ENCODE measurements around the gene VPS45.

The VPS45 gene

GRCh38 chr1:150068109-150068435, 496 bp downstream of the VPS45 start:
- H3K4me3 ChIP-seq (ENCODE audit: low read length in 2 of 2) = peak overlapping the region; percentile 83 to 99
- H3K4me1 ChIP-seq (ENCODE audit: control insufficient read depth in 2 of 2, insufficient read depth in 2 of 2, low read length in 2 of 2) = peaks cover 0 to 2% of the 10 kb centered on the region in 2 donors
- peak overlapping the region; percentile 92 to 95 for H3K27ac ChIP-seq (ENCODE audit: low read depth in 2 of 2, low read length in 2 of 2)
- no peaks in the 10 kb centered on the region for H3K9me3 ChIP-seq (ENCODE audit: control insufficient read depth in 2 of 2, low read length in 2 of 2)
- H3K27me3 ChIP-seq (ENCODE audit: control insufficient read depth in 2 of 2, insufficient read depth in 2 of 2, low read length in 2 of 2) = no peaks in the 10 kb centered on the region
- peaks cover 0 to 3% of the 10 kb centered on the region in 2 donors for H3K36me3 ChIP-seq (ENCODE audit: control insufficient read depth in 2 of 2, insufficient read depth in 2 of 2, low read length in 2 of 2)
- peak overlapping the region; percentile 84 to 99 for H3K9ac ChIP-seq (ENCODE audit: low read depth in 1 of 2, low read length in 2 of 2)

- no peaks in the 10 kb centered on the region for H3K9me3 ChIP-seq (ENCODE audit: control insufficient read depth in 2 of 2, low read length in 2 of 2)
- H3K4me1 ChIP-seq (ENCODE audit: control insufficient read depth in 2 of 2, insufficient read depth in 2 of 2, low read length in 2 of 2) = peaks cover 0 to 2% of the 10 kb centered on the region in 2 donors
- no peak overlapping the region for H3K27ac ChIP-seq (ENCODE audit: low read depth in 2 of 2, low read length in 2 of 2)
- H3K27me3 ChIP-seq (ENCODE audit: control insufficient read depth in 2 of 2, insufficient read depth in 2 of 2, low read length in 2 of 2) = no peaks in the 10 kb centered on the region
- no peak overlapping the region for H3K4me3 ChIP-seq (ENCODE audit: low read length in 2 of 2)
- H3K9ac ChIP-seq (ENCODE audit: low read depth in 1 of 2, low read length in 2 of 2) = no peak overlapping the region
- peaks cover 3 to 4% of the 10 kb centered on the region in 2 donors for H3K36me3 ChIP-seq (ENCODE audit: control insufficient read depth in 2 of 2, insufficient read depth in 2 of 2, low read length in 2 of 2)
Observed at GRCh38 chr1:150069923-150070322, 2.3 kb downstream of the VPS45 start.

- peaks cover 14 to 17% of the 10 kb centered on the region in 2 donors for H3K36me3 ChIP-seq (ENCODE audit: control insufficient read depth in 2 of 2, insufficient read depth in 2 of 2, low read length in 2 of 2)
- H3K9ac ChIP-seq (ENCODE audit: low read depth in 1 of 2, low read length in 2 of 2) = no peak overlapping the region
- H3K27ac ChIP-seq (ENCODE audit: low read depth in 2 of 2, low read length in 2 of 2) = no peak overlapping the region
- H3K27me3 ChIP-seq (ENCODE audit: control insufficient read depth in 2 of 2, insufficient read depth in 2 of 2, low read length in 2 of 2) = no peaks in the 10 kb centered on the region
- no peak overlapping the region for H3K4me3 ChIP-seq (ENCODE audit: low read length in 2 of 2)
- no peaks in the 10 kb centered on the region for H3K4me1 ChIP-seq (ENCODE audit: control insufficient read depth in 2 of 2, insufficient read depth in 2 of 2, low read length in 2 of 2)
- no peaks in the 10 kb centered on the region for H3K9me3 ChIP-seq (ENCODE audit: control insufficient read depth in 2 of 2, low read length in 2 of 2)
Observed at GRCh38 chr1:150072959-150073358, 5.4 kb downstream of the VPS45 start.

GRCh38 chr1:150073516-150073915, 5.9 kb downstream of the VPS45 start:
- H3K4me1 ChIP-seq (ENCODE audit: control insufficient read depth in 2 of 2, insufficient read depth in 2 of 2, low read length in 2 of 2) = no peaks in the 10 kb centered on the region
- peaks cover 14 to 17% of the 10 kb centered on the region in 2 donors for H3K36me3 ChIP-seq (ENCODE audit: control insufficient read depth in 2 of 2, insufficient read depth in 2 of 2, low read length in 2 of 2)
- H3K27ac ChIP-seq (ENCODE audit: low read depth in 2 of 2, low read length in 2 of 2) = no peak overlapping the region

GRCh38 chr1:150076066-150076465, 8.5 kb downstream of the VPS45 start:
- Histone ChIP-seq H3K4me1 (ENCODE audit: control insufficient read depth in 2 of 2, insufficient read depth in 2 of 2, low read length in 2 of 2) (no peaks in the 10 kb centered on the region), H3K27me3 (ENCODE audit: control insufficient read depth in 2 of 2, insufficient read depth in 2 of 2, low read length in 2 of 2) (no peaks in the 10 kb centered on the region), H3K36me3 (ENCODE audit: control insufficient read depth in 2 of 2, insufficient read depth in 2 of 2, low read length in 2 of 2) (peaks cover 20 to 21% of the 10 kb centered on the region in 2 donors), H3K9ac (ENCODE audit: low read depth in 1 of 2, low read length in 2 of 2) (no peak overlapping the region), H3K9me3 (ENCODE audit: control insufficient read depth in 2 of 2, low read length in 2 of 2) (no peaks in the 10 kb centered on the region), H3K27ac (ENCODE audit: low read depth in 2 of 2, low read length in 2 of 2) (no peak overlapping the region), H3K4me3 (ENCODE audit: low read length in 2 of 2) (no peak overlapping the region)

More at GRCh38 chr1:150073516-150073915, 5.9 kb downstream of the VPS45 start:
- H3K27me3 ChIP-seq (ENCODE audit: control insufficient read depth in 2 of 2, insufficient read depth in 2 of 2, low read length in 2 of 2) = no peaks in the 10 kb centered on the region
- H3K9me3 ChIP-seq (ENCODE audit: control insufficient read depth in 2 of 2, low read length in 2 of 2) = no peaks in the 10 kb centered on the region
- no peak overlapping the region for H3K9ac ChIP-seq (ENCODE audit: low read depth in 1 of 2, low read length in 2 of 2)
- H3K4me3 ChIP-seq (ENCODE audit: low read length in 2 of 2) = no peak overlapping the region

- Histone ChIP-seq H3K9ac (ENCODE audit: low read depth in 1 of 2, low read length in 2 of 2) (no peak overlapping the region), H3K27me3 (ENCODE audit: control insufficient read depth in 2 of 2, insufficient read depth in 2 of 2, low read length in 2 of 2) (no peaks in the 10 kb centered on the region), H3K27ac (ENCODE audit: low read depth in 2 of 2, low read length in 2 of 2) (no peak overlapping the region), H3K36me3 (ENCODE audit: control insufficient read depth in 2 of 2, insufficient read depth in 2 of 2, low read length in 2 of 2) (peaks cover 27% of the 10 kb centered on the region in 2 donors), H3K9me3 (ENCODE audit: control insufficient read depth in 2 of 2, low read length in 2 of 2) (no peaks in the 10 kb centered on the region), H3K4me3 (ENCODE audit: low read length in 2 of 2) (no peak overlapping the region), H3K4me1 (ENCODE audit: control insufficient read depth in 2 of 2, insufficient read depth in 2 of 2, low read length in 2 of 2) (no peaks in the 10 kb centered on the region)
Observed at GRCh38 chr1:150076985-150077384, 9.4 kb downstream of the VPS45 start.

- Histone ChIP-seq H3K9me3 (ENCODE audit: control insufficient read depth in 2 of 2, low read length in 2 of 2) (no peaks in the 10 kb centered on the region), H3K27me3 (ENCODE audit: control insufficient read depth in 2 of 2, insufficient read depth in 2 of 2, low read length in 2 of 2) (no peaks in the 10 kb centered on the region), H3K4me1 (ENCODE audit: control insufficient read depth in 2 of 2, insufficient read depth in 2 of 2, low read length in 2 of 2) (no peaks in the 10 kb centered on the region), H3K27ac (ENCODE audit: low read depth in 2 of 2, low read length in 2 of 2) (no peak overlapping the region), H3K4me3 (ENCODE audit: low read length in 2 of 2) (no peak overlapping the region), H3K36me3 (ENCODE audit: control insufficient read depth in 2 of 2, insufficient read depth in 2 of 2, low read length in 2 of 2) (peaks cover 40 to 44% of the 10 kb centered on the region in 2 donors), H3K9ac (ENCODE audit: low read depth in 1 of 2, low read length in 2 of 2) (no peak overlapping the region)
Observed at GRCh38 chr1:150080784-150081183, 13.2 kb downstream of the VPS45 start.

- Histone ChIP-seq H3K27ac (ENCODE audit: low read depth in 2 of 2, low read length in 2 of 2) (no peak overlapping the region), H3K27me3 (ENCODE audit: control insufficient read depth in 2 of 2, insufficient read depth in 2 of 2, low read length in 2 of 2) (no peaks in the 10 kb centered on the region), H3K9ac (ENCODE audit: low read depth in 1 of 2, low read length in 2 of 2) (no peak overlapping the region), H3K4me1 (ENCODE audit: control insufficient read depth in 2 of 2, insufficient read depth in 2 of 2, low read length in 2 of 2) (no peaks in the 10 kb centered on the region), H3K4me3 (ENCODE audit: low read length in 2 of 2) (no peak overlapping the region), H3K36me3 (ENCODE audit: control insufficient read depth in 2 of 2, insufficient read depth in 2 of 2, low read length in 2 of 2) (peaks cover 34 to 38% of the 10 kb centered on the region in 2 donors), H3K9me3 (ENCODE audit: control insufficient read depth in 2 of 2, low read length in 2 of 2) (no peaks in the 10 kb centered on the region)
Observed at GRCh38 chr1:150082494-150082893, 14.9 kb downstream of the VPS45 start.

GRCh38 chr1:150083907-150084306, 16.3 kb downstream of the VPS45 start:
- Histone ChIP-seq H3K4me1 (ENCODE audit: control insufficient read depth in 2 of 2, insufficient read depth in 2 of 2, low read length in 2 of 2) (no peaks in the 10 kb centered on the region), H3K36me3 (ENCODE audit: control insufficient read depth in 2 of 2, insufficient read depth in 2 of 2, low read length in 2 of 2) (peaks cover 30 to 39% of the 10 kb centered on the region in 2 donors), H3K9me3 (ENCODE audit: control insufficient read depth in 2 of 2, low read length in 2 of 2) (no peaks in the 10 kb centered on the region), H3K4me3 (ENCODE audit: low read length in 2 of 2) (no peak overlapping the region), H3K27me3 (ENCODE audit: control insufficient read depth in 2 of 2, insufficient read depth in 2 of 2, low read length in 2 of 2) (no peaks in the 10 kb centered on the region), H3K27ac (ENCODE audit: low read depth in 2 of 2, low read length in 2 of 2) (no peak overlapping the region), H3K9ac (ENCODE audit: low read depth in 1 of 2, low read length in 2 of 2) (no peak overlapping the region)

GRCh38 chr1:150085406-150085805, 17.8 kb downstream of the VPS45 start:
- H3K27me3 ChIP-seq (ENCODE audit: control insufficient read depth in 2 of 2, insufficient read depth in 2 of 2, low read length in 2 of 2) = no peaks in the 10 kb centered on the region
- H3K4me3 ChIP-seq (ENCODE audit: low read length in 2 of 2) = no peak overlapping the region
- no peaks in the 10 kb centered on the region for H3K4me1 ChIP-seq (ENCODE audit: control insufficient read depth in 2 of 2, insufficient read depth in 2 of 2, low read length in 2 of 2)
- H3K9me3 ChIP-seq (ENCODE audit: control insufficient read depth in 2 of 2, low read length in 2 of 2) = no peaks in the 10 kb centered on the region
- H3K9ac ChIP-seq (ENCODE audit: low read depth in 1 of 2, low read length in 2 of 2) = no peak overlapping the region
- no peak overlapping the region for H3K27ac ChIP-seq (ENCODE audit: low read depth in 2 of 2, low read length in 2 of 2)
- H3K36me3 ChIP-seq (ENCODE audit: control insufficient read depth in 2 of 2, insufficient read depth in 2 of 2, low read length in 2 of 2) = peaks cover 31 to 39% of the 10 kb centered on the region in 2 donors

- H3K4me1 ChIP-seq (ENCODE audit: control insufficient read depth in 2 of 2, insufficient read depth in 2 of 2, low read length in 2 of 2) = no peaks in the 10 kb centered on the region
- H3K4me3 ChIP-seq (ENCODE audit: low read length in 2 of 2) = no peak overlapping the region
- H3K9me3 ChIP-seq (ENCODE audit: control insufficient read depth in 2 of 2, low read length in 2 of 2) = no peaks in the 10 kb centered on the region
- no peaks in the 10 kb centered on the region for H3K27me3 ChIP-seq (ENCODE audit: control insufficient read depth in 2 of 2, insufficient read depth in 2 of 2, low read length in 2 of 2)
- H3K36me3 ChIP-seq (ENCODE audit: control insufficient read depth in 2 of 2, insufficient read depth in 2 of 2, low read length in 2 of 2) = peaks cover 26 to 32% of the 10 kb centered on the region in 2 donors
- H3K27ac ChIP-seq (ENCODE audit: low read depth in 2 of 2, low read length in 2 of 2) = no peak overlapping the region
- no peak overlapping the region for H3K9ac ChIP-seq (ENCODE audit: low read depth in 1 of 2, low read length in 2 of 2)
Observed at GRCh38 chr1:150087415-150087814, 19.8 kb downstream of the VPS45 start.
